ENCODE measurements around the gene MAML3. TPM values are rescaled to one million over a fixed set of nuclear protein-coding genes. Genes with fewer than 3 reads are reported as not detected.

Gene MAML3
- total and polyA plus RNA-seq, 2 of the 13 experiments (the other 11 are each of a cell fraction or from before 2014, with no cell fraction given), result 0.05 to 0.13 TPM

DNA sequence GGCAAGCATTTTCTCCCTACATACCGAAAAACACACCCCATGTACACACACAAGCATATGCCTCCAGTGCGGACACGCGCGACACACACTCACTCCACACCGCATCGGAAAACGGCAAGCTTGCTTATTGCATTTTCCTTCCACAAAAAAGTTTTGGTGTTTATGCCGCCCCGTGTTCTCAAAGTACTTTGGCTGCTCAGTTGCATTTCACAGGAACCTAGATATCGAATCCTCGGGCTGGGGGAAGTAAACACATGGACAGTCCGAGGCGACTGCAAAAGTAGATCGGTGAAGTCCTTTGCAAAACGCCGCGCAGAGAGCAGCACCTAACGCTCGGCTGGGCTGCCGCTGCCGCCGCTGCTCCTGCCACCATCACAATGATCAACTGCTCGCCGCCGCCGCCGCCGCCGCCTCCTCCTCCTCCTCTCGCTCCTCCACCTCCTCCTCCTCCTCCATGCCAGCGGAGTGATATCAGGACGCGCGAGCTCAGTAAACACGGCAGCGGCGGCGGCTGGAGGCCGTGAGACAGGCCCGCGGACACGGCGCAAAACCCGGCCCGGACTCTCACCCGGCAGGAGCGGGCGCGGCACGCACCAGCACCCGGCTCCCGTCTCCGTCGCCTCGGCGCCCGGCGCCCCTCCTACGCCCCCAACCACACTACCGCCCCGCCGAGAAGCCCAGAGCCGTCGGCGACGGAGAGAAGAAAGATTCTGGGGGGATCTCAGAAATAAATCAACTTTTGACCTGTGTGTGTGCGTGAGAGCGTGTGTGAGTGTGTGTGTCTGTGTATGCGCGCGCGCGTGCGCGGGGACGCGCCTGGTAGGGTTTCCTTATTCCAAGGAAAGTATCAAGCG is at the start of gene MAML3 (continued):
- TF ChIP-seq, protein P1, sequence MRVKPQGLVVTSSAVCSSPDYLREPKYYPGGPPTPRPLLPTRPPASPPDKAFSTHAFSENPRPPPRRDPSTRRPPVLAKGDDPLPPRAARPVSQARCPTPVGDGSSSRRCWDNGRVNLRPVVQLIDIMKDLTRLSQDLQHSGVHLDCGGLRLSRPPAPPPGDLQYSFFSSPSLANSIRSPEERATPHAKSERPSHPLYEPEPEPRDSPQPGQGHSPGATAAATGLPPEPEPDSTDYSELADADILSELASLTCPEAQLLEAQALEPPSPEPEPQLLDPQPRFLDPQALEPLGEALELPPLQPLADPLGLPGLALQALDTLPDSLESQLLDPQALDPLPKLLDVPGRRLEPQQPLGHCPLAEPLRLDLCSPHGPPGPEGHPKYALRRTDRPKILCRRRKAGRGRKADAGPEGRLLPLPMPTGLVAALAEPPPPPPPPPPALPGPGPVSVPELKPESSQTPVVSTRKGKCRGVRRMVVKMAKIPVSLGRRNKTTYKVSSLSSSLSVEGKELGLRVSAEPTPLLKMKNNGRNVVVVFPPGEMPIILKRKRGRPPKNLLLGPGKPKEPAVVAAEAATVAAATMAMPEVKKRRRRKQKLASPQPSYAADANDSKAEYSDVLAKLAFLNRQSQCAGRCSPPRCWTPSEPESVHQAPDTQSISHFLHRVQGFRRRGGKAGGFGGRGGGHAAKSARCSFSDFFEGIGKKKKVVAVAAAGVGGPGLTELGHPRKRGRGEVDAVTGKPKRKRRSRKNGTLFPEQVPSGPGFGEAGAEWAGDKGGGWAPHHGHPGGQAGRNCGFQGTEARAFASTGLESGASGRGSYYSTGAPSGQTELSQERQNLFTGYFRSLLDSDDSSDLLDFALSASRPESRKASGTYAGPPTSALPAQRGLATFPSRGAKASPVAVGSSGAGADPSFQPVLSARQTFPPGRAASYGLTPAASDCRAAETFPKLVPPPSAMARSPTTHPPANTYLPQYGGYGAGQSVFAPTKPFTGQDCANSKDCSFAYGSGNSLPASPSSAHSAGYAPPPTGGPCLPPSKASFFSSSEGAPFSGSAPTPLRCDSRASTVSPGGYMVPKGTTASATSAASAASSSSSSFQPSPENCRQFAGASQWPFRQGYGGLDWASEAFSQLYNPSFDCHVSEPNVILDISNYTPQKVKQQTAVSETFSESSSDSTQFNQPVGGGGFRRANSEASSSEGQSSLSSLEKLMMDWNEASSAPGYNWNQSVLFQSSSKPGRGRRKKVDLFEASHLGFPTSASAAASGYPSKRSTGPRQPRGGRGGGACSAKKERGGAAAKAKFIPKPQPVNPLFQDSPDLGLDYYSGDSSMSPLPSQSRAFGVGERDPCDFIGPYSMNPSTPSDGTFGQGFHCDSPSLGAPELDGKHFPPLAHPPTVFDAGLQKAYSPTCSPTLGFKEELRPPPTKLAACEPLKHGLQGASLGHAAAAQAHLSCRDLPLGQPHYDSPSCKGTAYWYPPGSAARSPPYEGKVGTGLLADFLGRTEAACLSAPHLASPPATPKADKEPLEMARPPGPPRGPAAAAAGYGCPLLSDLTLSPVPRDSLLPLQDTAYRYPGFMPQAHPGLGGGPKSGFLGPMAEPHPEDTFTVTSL (CRISPR knock-in tag; IDR thresholded peaks at IDR 0.05; ENCODE audit: borderline replicate concordance), result 0 out of 2 replicates have a peak, but pooled peaks have one; percentile 42
- TF ChIP-seq TARDBP (CRISPR knock-in tag; IDR thresholded peaks at IDR 0.05), result peak; percentile 55; the same call in 1 of the 2 replicates
- TF ChIP-seq GABPA (IDR thresholded peaks at IDR 0.05; ENCODE audit: low read depth, low read length), result no peak
- TF ChIP-seq GABPA (CRISPR knock-in tag; IDR thresholded peaks at IDR 0.05; ENCODE audit: low read depth), result no peak
- TF ChIP-seq CREM (IDR thresholded peaks at IDR 0.05), result no peak
- no peak for TF ChIP-seq CREM (CRISPR knock-in tag; IDR thresholded peaks at IDR 0.05)
- TF ChIP-seq ZNF670 (CRISPR knock-in tag; IDR thresholded peaks at IDR 0.05; ENCODE audit: borderline replicate concordance), result no peak
- peak; percentile 20; the same call in 1 of the 2 replicates for TF ChIP-seq JUND (CRISPR knock-in tag; IDR thresholded peaks at IDR 0.05)
- TF ChIP-seq, protein P2, sequence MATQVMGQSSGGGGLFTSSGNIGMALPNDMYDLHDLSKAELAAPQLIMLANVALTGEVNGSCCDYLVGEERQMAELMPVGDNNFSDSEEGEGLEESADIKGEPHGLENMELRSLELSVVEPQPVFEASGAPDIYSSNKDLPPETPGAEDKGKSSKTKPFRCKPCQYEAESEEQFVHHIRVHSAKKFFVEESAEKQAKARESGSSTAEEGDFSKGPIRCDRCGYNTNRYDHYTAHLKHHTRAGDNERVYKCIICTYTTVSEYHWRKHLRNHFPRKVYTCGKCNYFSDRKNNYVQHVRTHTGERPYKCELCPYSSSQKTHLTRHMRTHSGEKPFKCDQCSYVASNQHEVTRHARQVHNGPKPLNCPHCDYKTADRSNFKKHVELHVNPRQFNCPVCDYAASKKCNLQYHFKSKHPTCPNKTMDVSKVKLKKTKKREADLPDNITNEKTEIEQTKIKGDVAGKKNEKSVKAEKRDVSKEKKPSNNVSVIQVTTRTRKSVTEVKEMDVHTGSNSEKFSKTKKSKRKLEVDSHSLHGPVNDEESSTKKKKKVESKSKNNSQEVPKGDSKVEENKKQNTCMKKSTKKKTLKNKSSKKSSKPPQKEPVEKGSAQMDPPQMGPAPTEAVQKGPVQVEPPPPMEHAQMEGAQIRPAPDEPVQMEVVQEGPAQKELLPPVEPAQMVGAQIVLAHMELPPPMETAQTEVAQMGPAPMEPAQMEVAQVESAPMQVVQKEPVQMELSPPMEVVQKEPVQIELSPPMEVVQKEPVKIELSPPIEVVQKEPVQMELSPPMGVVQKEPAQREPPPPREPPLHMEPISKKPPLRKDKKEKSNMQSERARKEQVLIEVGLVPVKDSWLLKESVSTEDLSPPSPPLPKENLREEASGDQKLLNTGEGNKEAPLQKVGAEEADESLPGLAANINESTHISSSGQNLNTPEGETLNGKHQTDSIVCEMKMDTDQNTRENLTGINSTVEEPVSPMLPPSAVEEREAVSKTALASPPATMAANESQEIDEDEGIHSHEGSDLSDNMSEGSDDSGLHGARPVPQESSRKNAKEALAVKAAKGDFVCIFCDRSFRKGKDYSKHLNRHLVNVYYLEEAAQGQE (IDR thresholded peaks at IDR 0.05; ENCODE audit: borderline replicate concordance in 1 of 2, low read depth in 1 of 2, low read length in 2 of 2), result 0 out of 4 replicates have a peak, but pooled peaks of 1 of the 2 experiments have one; percentile 25
- peak; percentile 58; the same call in 1 of the 2 replicates for TF ChIP-seq ZNF563 (CRISPR knock-in tag; IDR thresholded peaks at IDR 0.05)
- no peak for TF ChIP-seq CHD4 (IDR thresholded peaks at IDR 0.05; ENCODE audit: borderline replicate concordance, low read length)
- TF ChIP-seq, protein P3, sequence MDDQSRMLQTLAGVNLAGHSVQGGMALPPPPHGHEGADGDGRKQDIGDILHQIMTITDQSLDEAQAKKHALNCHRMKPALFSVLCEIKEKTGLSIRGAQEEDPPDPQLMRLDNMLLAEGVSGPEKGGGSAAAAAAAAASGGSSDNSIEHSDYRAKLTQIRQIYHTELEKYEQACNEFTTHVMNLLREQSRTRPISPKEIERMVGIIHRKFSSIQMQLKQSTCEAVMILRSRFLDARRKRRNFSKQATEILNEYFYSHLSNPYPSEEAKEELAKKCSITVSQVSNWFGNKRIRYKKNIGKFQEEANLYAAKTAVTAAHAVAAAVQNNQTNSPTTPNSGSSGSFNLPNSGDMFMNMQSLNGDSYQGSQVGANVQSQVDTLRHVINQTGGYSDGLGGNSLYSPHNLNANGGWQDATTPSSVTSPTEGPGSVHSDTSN (CRISPR knock-in tag; IDR thresholded peaks at IDR 0.05; ENCODE audit: borderline replicate concordance), result no peak
- no peak; the same call in 1 of the 2 replicates for TF ChIP-seq GFI1 (CRISPR knock-in tag; IDR thresholded peaks at IDR 0.05; ENCODE audit: borderline replicate concordance)

Measured in HepG2 (cell line).